Stimulated activated CD8-positive, alpha-beta memory T cell treated with anti-CD3 and anti-CD28 coated beads, Interleukin-15, amount 100 ng/mL, for 4 hours (primary cell): ENCODE measurements around the gene EFNA3.

Experiments used
- DNase-seq, 2 donors: peaks; one replicate each; pipeline ENCODE4 v3.0.0-alpha.2; 2020; ENCODE audit warnings: low read depth in 2 of 2

Gene EFNA3

GRCh38 chr1:155078469-155079209 lies at the start of gene EFNA3:
Gene EFNA3, plus strand, starts transcription at chr1:155078837. Its CDS starts 105 bp downstream, at chr1:155078942.
- DNase-seq, result no peak

- DNase-seq, result no peak
These were observed 49.0 kb upstream of the EFNA3 start for GRCh38 chr1:155029513-155030242.

GRCh38 chr1:155030243-155030795 lies 48.3 kb upstream of the EFNA3 start:
- DNase-seq, result no peak

GRCh38 chr1:155030899-155031298 lies 47.7 kb upstream of the EFNA3 start:
- no peak for DNase-seq

GRCh38 chr1:155032886-155033285 lies 45.8 kb upstream of the EFNA3 start:
- no peak for DNase-seq

DNA sequence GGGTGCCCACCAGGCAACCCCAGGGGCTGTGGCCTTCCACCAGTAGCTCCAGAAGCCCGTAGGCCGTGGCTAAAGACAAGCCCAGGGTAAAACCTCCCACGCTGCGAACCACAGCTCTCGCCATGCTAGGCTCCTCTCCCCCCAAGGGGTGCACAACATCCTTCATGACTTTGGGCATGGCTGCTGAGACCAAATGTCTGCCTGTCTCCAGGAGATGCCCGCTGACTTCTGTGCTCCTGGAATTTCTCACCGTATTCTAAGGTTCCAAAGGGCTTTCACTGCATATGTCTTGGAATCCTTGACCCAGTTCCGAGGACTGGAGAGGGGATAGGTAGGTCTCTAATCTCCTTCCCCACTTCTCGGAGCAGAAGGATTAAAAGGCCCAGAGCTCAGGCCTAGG lies 45.1 kb upstream of the EFNA3 start, which contains the start of the genes DCST1 and DCST2:
Gene DCST1, plus strand, starts transcription at position 301 of the 400 bp plus-strand sequence. CDS start 213 bp downstream, outside the sequence.
Gene DCST2, minus strand, starts transcription at position 258 of the 400 bp plus-strand sequence. Its CDS starts 80 bp downstream, at position 178.
- no peak for DNase-seq

- no peak for DNase-seq
These were observed 44.1 kb upstream of the EFNA3 start for GRCh38 chr1:155034318-155035208.

GRCh38 chr1:155035936-155036335 lies 42.7 kb upstream of the EFNA3 start:
- no peak for DNase-seq

- no peak for DNase-seq
These were observed 41.6 kb upstream of the EFNA3 start for GRCh38 chr1:155037043-155037442.

GRCh38 chr1:155037851-155038441 lies 40.7 kb upstream of the EFNA3 start:
- no peak for DNase-seq

GRCh38 chr1:155038602-155039307 lies 39.9 kb upstream of the EFNA3 start:
- DNase-seq, result no peak

GRCh38 chr1:155039308-155039669 lies 39.3 kb upstream of the EFNA3 start:
- no peak for DNase-seq

DNA sequence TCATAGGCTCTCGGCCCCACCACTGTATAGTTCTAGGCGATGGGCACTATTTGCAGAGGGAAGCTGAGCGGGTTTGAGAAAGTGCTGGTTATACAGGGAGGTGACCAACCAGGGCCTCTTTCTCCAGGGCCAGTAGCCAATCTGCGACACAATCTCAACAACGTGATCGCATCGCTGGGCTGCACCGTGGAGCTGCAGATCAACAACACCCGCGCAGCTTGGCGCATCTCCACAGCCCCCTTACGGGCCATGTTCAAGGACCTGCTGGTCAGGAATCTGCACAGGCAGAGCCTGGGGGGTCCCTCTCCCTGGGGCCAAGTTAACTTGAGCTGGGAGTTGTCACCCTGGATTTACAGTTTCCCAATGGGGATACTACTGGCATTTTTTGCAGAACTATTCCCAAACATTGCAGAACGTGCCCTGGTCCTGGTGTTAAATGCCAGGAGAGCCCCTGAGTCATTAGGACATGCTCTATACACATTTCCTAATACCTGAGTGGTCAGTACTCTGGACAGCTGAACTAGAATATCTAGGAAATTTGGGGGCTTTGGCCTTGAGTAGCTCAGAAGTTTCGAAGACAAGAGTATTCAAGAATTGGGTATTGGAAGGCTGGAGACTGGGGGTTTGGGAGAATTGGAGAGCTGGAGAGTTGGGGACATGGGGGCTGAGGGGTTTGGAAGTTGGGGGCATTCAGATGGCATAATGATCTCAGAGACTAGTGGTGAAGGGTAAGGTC lies 38.1 kb upstream of the EFNA3 start:
- DNase-seq, result no peak

DNA sequence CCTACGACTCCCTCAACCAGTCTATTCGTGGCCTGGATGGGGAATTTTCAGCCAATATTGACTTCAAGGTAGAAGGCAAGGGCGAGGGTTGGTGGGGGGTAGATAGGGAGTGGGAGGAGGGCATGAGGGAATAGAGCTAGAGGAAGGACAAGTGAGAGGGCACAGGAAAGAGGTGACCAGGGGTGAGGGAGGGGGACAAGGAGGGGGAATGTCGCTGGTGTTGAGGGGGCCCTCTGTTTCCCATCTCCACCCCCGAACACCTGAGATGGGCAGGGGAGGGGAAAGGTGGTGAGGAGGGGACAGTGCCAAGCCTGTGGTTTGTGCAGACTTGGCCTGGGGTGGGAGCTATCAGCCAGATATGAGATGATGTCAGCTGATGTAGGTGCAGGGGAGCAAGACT lies 35.8 kb upstream of the EFNA3 start:
- DNase-seq, result no peak

- DNase-seq, result no peak
These were observed 35.3 kb upstream of the EFNA3 start for GRCh38 chr1:155043301-155043702.

- no peak for DNase-seq
These were observed 34.8 kb upstream of the EFNA3 start for GRCh38 chr1:155043793-155044192.

- DNase-seq, result no peak
These were observed 34.3 kb upstream of the EFNA3 start for GRCh38 chr1:155044365-155044764.

DNA sequence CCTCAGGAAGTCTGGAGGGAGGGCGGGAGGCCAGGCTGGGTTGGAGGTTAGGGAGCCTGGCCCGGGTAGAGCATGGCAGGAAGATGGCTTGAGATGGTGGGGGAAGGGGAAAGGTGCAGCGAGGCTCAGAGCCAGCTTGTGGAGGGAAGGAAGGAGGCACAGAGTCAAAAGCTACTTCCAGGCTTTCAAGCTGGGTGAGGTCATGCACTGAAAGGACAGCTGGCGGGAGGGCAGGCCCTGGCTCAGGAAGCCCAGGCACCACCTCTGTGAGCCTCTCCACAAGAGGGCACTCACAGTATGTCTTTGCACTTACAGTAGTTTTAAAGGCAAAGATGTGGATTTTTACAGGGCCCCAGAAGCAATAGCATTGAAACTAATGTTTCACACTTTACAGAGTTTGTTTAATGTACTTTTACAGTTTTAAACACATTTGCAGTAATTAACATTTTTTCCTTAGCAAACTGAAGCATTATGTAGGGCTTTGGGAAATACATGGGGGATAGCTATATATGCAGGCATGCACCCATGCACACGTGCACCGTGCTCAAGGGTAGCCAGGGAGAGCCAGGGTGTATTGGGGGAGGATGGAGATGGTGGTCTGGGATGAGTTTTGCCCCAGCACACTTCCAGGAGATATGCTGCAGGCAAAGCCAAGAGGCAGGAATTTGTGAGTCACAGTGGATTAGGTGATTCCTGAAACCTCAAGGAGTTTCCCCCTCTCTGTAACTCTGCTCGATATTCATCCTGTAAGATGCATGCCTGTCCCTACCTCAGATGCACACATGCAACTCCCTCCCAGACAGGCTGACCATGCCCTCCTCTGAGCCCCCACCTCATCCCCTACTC lies 33.6 kb upstream of the EFNA3 start:
- no peak for DNase-seq
